Omental fat pad (tissue), 4 donors: ENCODE results near the gene MAPK14. TPM values are rescaled to one million over a fixed set of nuclear protein-coding genes. Genes with fewer than 3 reads are reported as not detected.

ENCODE experiments used
- ATAC-seq: fragments of 150-250 bp; one replicate; pipeline ENCODE4 v1.9.1; 2016; ENCODE audit warnings: mild to moderate bottlenecking, moderate library complexity; ENCODE audit not compliant: low FRiP score
- DNase-seq: peaks from one replicate; pipeline ENCODE4 v3.0.0-alpha.2; 2019; ENCODE audit warnings: low spot score
- total RNA-seq, 4 donors: library from RNA; depleted of rRNA; stranded (reverse); fragments of >200 nt; gene quantifications; one replicate each; pipeline ENCODE4 v1.1.0, GENCODE V29; 2016
- TF ChIP-seq, protein P1 (sequence below), 3 donors: fragments of 450-650 bp; IDR thresholded peaks; one replicate each; pipeline ENCODE4 v1.5.1; 2016 to 2017; ENCODE audit warnings: antibody characterized with exemption in 3 of 3, mild to moderate bottlenecking in 3 of 3, moderate library complexity in 2 of 3

The MAPK14 gene
- total RNA-seq, 4 donors from 2014 or later, result 91.9 to 133 (median 117) TPM

DNA sequence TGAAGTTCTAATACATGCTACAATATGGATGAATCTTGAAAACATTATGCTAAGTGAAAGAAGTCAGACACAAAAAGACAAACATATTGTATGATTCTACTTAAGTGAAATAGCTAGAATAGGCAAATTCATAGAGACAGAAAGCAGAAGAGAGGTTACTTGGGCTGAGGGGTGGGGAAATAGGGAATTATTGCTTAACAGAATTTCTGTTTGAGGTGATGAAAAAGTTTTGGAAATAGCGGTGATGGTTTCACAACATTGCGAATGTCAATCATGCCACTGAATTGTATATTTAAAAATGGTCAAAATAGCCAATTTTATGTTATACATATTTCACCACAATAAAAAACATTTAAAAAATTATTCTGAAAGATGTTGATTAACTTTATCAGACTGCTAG is 9.3 kb upstream of the MAPK14 start:
- TF ChIP-seq, protein P1, sequence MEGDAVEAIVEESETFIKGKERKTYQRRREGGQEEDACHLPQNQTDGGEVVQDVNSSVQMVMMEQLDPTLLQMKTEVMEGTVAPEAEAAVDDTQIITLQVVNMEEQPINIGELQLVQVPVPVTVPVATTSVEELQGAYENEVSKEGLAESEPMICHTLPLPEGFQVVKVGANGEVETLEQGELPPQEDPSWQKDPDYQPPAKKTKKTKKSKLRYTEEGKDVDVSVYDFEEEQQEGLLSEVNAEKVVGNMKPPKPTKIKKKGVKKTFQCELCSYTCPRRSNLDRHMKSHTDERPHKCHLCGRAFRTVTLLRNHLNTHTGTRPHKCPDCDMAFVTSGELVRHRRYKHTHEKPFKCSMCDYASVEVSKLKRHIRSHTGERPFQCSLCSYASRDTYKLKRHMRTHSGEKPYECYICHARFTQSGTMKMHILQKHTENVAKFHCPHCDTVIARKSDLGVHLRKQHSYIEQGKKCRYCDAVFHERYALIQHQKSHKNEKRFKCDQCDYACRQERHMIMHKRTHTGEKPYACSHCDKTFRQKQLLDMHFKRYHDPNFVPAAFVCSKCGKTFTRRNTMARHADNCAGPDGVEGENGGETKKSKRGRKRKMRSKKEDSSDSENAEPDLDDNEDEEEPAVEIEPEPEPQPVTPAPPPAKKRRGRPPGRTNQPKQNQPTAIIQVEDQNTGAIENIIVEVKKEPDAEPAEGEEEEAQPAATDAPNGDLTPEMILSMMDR (IDR thresholded peaks at IDR 0.05), result no peak
- DNase-seq (no peak), ATAC-seq (no peak)

DNA sequence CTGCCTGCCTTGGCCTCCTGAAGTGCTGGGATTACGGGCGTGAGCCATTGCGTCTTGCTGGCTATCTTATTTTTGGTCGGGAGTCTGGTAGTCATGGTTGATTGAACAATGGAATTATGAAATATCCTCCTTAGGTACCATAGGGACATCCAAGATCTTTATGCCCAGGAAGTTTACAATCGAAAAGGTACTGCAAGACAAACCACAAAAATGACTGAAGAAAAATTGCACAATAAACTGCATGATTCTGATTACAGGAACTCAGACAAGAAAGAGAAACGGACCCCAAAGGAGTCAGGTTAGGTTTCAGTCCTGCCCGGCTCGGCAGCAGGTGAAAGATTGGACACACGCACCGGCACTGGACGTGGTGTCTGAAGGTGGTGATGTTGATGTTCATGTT is 8.4 kb upstream of the MAPK14 start:
- TF ChIP-seq, protein P1 (IDR thresholded peaks at IDR 0.05), result no peak
- no peak for ATAC-seq
- no peak for DNase-seq

DNA sequence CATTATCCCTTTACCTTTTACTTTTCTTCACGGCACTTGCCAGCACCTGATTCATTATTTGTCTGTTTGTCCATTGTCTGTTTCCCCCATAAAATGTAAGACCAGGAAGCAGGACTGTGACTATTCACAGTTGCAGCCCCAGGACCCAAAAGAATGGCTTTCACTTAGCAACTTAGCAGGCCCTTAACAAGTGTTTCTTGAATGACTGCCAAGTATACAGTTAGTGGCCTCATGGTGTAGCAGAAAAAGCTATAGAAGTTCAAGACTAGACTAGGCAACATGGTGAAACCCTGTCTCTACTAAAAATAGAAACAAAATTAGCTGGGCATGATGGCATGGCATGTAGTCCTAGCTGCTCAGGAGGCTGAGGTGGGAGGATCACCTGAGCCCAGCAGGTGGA is 7.5 kb upstream of the MAPK14 start:
- TF ChIP-seq, protein P1 (IDR thresholded peaks at IDR 0.05), result no peak
- DNase-seq (no peak), ATAC-seq (no peak)

DNA sequence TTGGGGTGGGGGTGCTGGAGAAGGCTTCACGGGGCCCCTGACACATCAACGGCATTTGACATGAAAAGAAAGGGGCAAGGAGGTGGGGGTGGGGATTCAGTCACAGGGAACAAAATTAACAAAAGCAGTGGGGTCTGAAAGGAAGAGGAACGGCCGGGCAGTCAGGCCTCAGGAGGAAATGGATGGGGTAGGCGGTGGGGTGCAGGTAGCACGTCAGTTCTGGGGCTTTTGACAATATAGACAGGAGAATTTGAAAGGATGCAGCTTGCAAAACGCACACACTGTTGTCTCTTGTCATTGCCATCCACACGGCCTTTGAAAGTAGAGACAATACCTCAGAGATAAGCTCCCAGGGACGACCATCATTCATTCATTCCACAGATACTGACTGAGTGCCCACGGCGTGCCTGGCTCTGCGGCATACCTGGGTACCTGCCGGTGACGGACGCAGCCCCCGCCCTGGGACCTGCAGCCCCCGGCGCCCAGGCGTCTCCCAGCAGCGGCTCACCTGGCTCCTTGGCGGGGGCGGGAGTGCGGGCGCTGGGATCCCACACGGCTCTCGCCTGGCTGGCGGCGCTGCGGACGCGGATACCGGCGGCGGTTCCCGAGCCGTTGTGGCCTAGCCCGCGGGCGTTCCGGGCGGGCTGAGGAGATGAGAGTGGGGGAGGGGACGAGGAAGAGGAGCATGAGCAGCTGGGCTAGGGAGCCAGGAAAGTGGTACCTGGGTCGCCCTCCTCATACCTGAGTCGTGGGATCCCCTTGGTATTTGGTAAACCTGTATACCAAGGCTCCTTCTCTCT is 3.4 kb upstream of the MAPK14 start, which contains the start of gene SLC26A8:
Gene SLC26A8 (minus strand): TSS at position 646 of the 800 bp plus-strand sequence. CDS start 4,934 bp downstream, outside the sequence.
- DNase-seq (no peak), ATAC-seq (no peak)
- TF ChIP-seq, protein P1 (IDR thresholded peaks at IDR 0.05), result no peak

DNA sequence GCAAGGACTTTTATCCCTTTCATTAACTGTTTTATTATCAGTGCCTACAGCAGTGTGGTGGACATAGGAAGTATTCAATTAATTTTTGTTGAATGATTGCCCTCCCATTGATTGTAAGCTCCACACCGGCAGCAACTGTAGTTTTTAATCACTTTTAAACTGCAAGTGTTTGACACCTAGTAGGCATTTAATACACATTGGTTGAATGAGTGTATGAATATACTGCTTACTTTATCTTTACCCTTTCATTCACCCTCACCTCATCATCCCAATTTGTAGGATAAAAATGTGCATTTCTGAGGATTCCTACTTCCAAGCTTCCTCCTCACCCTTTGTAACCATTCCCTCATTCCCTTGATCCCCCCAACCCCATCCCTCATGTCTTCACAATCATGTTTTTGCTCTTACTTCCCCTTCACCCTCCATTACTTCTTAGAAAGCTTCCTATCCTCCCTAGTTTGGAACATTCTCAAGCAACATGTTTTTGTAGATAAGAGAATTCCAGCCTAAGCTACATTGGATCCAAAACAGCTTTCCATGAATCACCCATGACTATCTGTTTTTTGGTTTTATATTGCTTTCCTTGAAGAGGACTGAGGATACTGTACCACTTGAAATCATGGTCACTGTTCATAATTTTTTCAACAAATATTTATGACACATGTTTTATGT is 2.2 kb upstream of the MAPK14 start:
- TF ChIP-seq, protein P1 (IDR thresholded peaks at IDR 0.05), result no peak
- peak; percentile 37 for ATAC-seq
- DNase-seq, result no peak

DNA sequence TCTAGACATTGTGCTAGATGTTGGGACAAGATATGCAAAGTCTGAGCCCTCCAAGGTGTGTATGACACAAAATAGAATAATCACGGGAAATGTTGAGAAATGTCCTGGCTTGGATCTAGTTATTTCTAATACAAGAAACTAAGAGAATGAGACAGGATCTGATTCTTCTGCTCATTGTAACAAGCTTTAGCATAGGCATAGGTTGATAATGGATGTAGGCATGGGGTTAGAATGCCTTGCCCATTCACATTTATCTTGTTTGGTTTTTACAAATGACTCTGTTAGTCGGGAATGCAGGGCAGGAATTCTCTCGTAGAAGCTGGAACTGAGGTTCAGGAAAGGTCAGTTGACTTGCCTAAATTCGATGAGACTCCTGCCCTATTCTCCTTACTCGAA is 1.7 kb upstream of the MAPK14 start:
- TF ChIP-seq, protein P1 (IDR thresholded peaks at IDR 0.05), result no peak
- DNase-seq, result no peak
- ATAC-seq, result peak; percentile 3
